B cell (primary cell): ENCODE measurements around the gene CSNK1G3. TPM values are rescaled to one million over a fixed set of nuclear protein-coding genes. Genes with fewer than 3 reads are reported as not detected.

Experiments
- ATAC-seq: fragments of 200-7000 bp; cut with Tn5 transposase; one replicate; pipeline ENCODE4 v1.10.0; 2021; ENCODE audit warnings: low read depth, mild to moderate bottlenecking, moderate number of reproducible peaks, moderate library complexity
- CTCF ChIA-PET: fragments of 350-600 bp; sonication (Branson Sonifier 250); formaldehyde crosslinking; loops from one replicate; lab custom pipeline; 2021; ENCODE audit warnings: antibody characterized with exemption, inconsistent platforms; lab: Charles Lee
- POLR2A ChIA-PET: fragments of 350-600 bp; sonication (Branson Sonifier 250); formaldehyde crosslinking; loops from one replicate; lab custom pipeline; 2021; ENCODE audit warnings: antibody characterized with exemption; lab: Charles Lee
- DNase-seq: peaks from one replicate; pipeline ENCODE4 v3.0.0; 2013
- H2AFZ ChIP-seq: 2 replicates; pipeline ENCODE4 v1.6.1; 2012; ENCODE audit warnings: mild to moderate bottlenecking, low read depth, low read length; ENCODE audit not compliant: insufficient read depth, poor library complexity, severe bottlenecking
- H3K27ac ChIP-seq, 2 donors: 1 replicate in 1 of 2; 2 replicates in 1 of 2; pipeline ENCODE4 v1.5.1; 2012 to 2013; ENCODE audit warnings: low read length in 2 of 2, mild to moderate bottlenecking in 2 of 2, moderate library complexity in 1 of 2
- H3K27me3 ChIP-seq, 4 experiments: fragments of 200-600 bp in 1 of 4; sonication (generic) in 1 of 4; replicated peaks in 1 of 4; 1 replicate in 2 of 4; 2 replicates in 2 of 4; pipeline versions ENCODE4 v1.6.1 to v1.7.0; 2013 to 2016; ENCODE audit warnings: low read length in 3 of 4, mild to moderate bottlenecking in 2 of 4, mixed read lengths in 1 of 4, moderate library complexity in 1 of 4; ENCODE audit not compliant: insufficient read depth in 4 of 4, control insufficient read depth in 3 of 4; ENCODE audit errors: control extremely low read depth in 1 of 4
- H3K36me3 ChIP-seq, 2 experiments: replicated peaks in 1 of 2; 1 replicate in 1 of 2; 2 replicates in 1 of 2; pipeline versions ENCODE4 v1.6.1 to v1.7.1; 2013; ENCODE audit warnings: low read length in 1 of 2; ENCODE audit not compliant: insufficient read depth in 2 of 2, control insufficient read depth in 1 of 2; ENCODE audit errors: control extremely low read depth in 1 of 2, extremely low read depth in 1 of 2
- H3K4me1 ChIP-seq, 2 donors: fragments of 200-600 bp in 1 of 2; sonication (generic) in 1 of 2; 1 replicate in 1 of 2; 2 replicates in 1 of 2; pipeline versions ENCODE4 v1.5.1 to v1.6.1; 2013 to 2017; ENCODE audit warnings: low read length in 2 of 2; ENCODE audit not compliant: control insufficient read depth in 2 of 2, insufficient read depth in 2 of 2
- H3K4me2 ChIP-seq: replicated peaks from 2 replicates; pipeline ENCODE3; 2012; ENCODE audit warnings: mild to moderate bottlenecking, low read depth, low read length; ENCODE audit not compliant: poor library complexity, severe bottlenecking
- H3K4me3 ChIP-seq, 5 experiments: fragments of 200-600 bp in 1 of 5; sonication (generic) in 1 of 5; 1 replicate in 3 of 5; 2 replicates in 2 of 5; pipeline versions ENCODE4 v1.5.1 to v1.7.0; 2011 to 2016; ENCODE audit warnings: low read length in 4 of 5, mild to moderate bottlenecking in 4 of 5, low read depth in 2 of 5, control low read depth in 1 of 5, moderate library complexity in 1 of 5; ENCODE audit not compliant: insufficient read depth in 1 of 5; ENCODE audit errors: control extremely low read depth in 1 of 5, extremely low read depth in 1 of 5
- H3K79me2 ChIP-seq: fragments of 200-600 bp; sonication (generic); one replicate; pipeline ENCODE4 v1.6.0; 2016; ENCODE audit warnings: low read length; ENCODE audit not compliant: control insufficient read depth, insufficient read depth
- H3K9ac ChIP-seq: fragments of 200-600 bp; sonication (generic); 2 replicates; pipeline ENCODE4 v1.6.1; 2017; ENCODE audit warnings: mild to moderate bottlenecking, low read length, moderate library complexity
- H3K9me3 ChIP-seq, 3 donors: one replicate each; pipeline versions ENCODE4 v1.6.1 to v1.7.1; 2013; ENCODE audit warnings: low read length in 2 of 3; ENCODE audit not compliant: control insufficient read depth in 2 of 3, insufficient read depth in 1 of 3; ENCODE audit errors: control extremely low read depth in 1 of 3
- H4K20me1 ChIP-seq: 2 replicates; pipeline ENCODE4 v1.6.0; 2012; ENCODE audit warnings: mild to moderate bottlenecking, low read length; ENCODE audit not compliant: insufficient read depth, control insufficient read depth, poor library complexity, severe bottlenecking
- H3K27ac Mint-ChIP-seq: one replicate; pipeline ENCODE4 v1.8.0; 2021; ENCODE audit warnings: mixed read lengths
- H3K27me3 Mint-ChIP-seq: one replicate; pipeline ENCODE4 v1.8.0; 2021; ENCODE audit warnings: mixed read lengths
- H3K4me1 Mint-ChIP-seq: one replicate; pipeline ENCODE4 v1.8.0; 2021; ENCODE audit warnings: mixed read lengths
- H3K4me3 Mint-ChIP-seq: one replicate; pipeline ENCODE4 v1.8.0; 2021; ENCODE audit warnings: mixed read lengths
- H3K9me3 Mint-ChIP-seq: one replicate; pipeline ENCODE4 v1.8.0; 2022; ENCODE audit warnings: mixed read lengths; ENCODE audit not compliant: insufficient read depth
- EZH2 ChIP-seq: IDR thresholded peaks from 2 replicates; pipeline ENCODE4 v1.6.1; 2012; ENCODE audit warnings: borderline replicate concordance, low read depth, mild to moderate bottlenecking, moderate library complexity, low read length; ENCODE audit not compliant: insufficient read depth, poor library complexity, severe bottlenecking
- WGBS: methylation state at CpG from one replicate; pipeline ENCODE4 v1.1.5; 2013; ENCODE audit warnings: missing lambda C conversion rate; ENCODE audit not compliant: insufficient coverage; 5-methylcytosine and 5-hydroxymethylcytosine counted together
- intact Hi-C: fragments of 100-400 bp; cut with micrococcal nuclease; formaldehyde crosslinking; loops from one replicate; pipeline ENCODE4 v1.10.0; 2022
- polyA plus RNA-seq: library from polyadenylated mRNA; depleted of rRNA; stranded (reverse); fragments of >200 nt; gene quantifications from 2 replicates; pipeline ENCODE4 v1.2.3, GENCODE V29; 2012
- total RNA-seq, 2 donors: library from RNA; stranded (reverse); fragments of 120-200 nt in 1 of 2; gene quantifications; 1 replicate in 1 of 2; 2 replicates in 1 of 2; pipeline versions ENCODE4 v1.2.3 to v1.2.4, GENCODE V29; 2013 to 2022
- TF ChIP-seq, protein P1 (sequence below): fragments of 200-600 bp; IDR thresholded peaks from one replicate; pipeline ENCODE4 v1.8.0; 2022; ENCODE audit warnings: antibody characterized with exemption, mild to moderate bottlenecking

CSNK1G3 gene
- total and polyA plus RNA-seq, 2 donors (not counting 1 experiment from before 2014, with no cell fraction given), result 20.8 to 140 TPM

GRCh38 chr5:123478546-123478945 is 33.4 kb upstream of the CSNK1G3 start:
- H3K4me3 Mint-ChIP-seq, result no peak overlapping the region
- ATAC-seq, result no peak

GRCh38 chr5:123482258-123482657 is 29.7 kb upstream of the CSNK1G3 start:
- Histone ChIP-seq H3K9me3 (no peaks in the 10 kb centered on the region), H3K4me2 (no peak overlapping the region), H3K9ac (no peak overlapping the region), H3K79me2 (no peaks in the 10 kb centered on the region), H3K4me1 (no peaks in the 10 kb centered on the region), H4K20me1 (no peaks in the 10 kb centered on the region), H3K36me3 (no peaks in the 10 kb centered on the region), H3K27ac (no peak overlapping the region), H3K4me3 (no peak overlapping the region), H3K27me3 (peaks cover 0 to 2% (median 0%) of the 10 kb centered on the region in 4 experiments), H2AFZ (no peak overlapping the region)
- Mint-ChIP-seq H3K4me3 (no peak overlapping the region), H3K27ac (no peak overlapping the region), H3K27me3 (peaks cover 28% of the 10 kb centered on the region), H3K4me1 (no peaks in the 10 kb centered on the region), H3K9me3 (no peaks in the 10 kb centered on the region)
- intact Hi-C loops, result no loop called here
- POLR2A ChIA-PET, result no interaction called here
- TF ChIP-seq, protein P1, sequence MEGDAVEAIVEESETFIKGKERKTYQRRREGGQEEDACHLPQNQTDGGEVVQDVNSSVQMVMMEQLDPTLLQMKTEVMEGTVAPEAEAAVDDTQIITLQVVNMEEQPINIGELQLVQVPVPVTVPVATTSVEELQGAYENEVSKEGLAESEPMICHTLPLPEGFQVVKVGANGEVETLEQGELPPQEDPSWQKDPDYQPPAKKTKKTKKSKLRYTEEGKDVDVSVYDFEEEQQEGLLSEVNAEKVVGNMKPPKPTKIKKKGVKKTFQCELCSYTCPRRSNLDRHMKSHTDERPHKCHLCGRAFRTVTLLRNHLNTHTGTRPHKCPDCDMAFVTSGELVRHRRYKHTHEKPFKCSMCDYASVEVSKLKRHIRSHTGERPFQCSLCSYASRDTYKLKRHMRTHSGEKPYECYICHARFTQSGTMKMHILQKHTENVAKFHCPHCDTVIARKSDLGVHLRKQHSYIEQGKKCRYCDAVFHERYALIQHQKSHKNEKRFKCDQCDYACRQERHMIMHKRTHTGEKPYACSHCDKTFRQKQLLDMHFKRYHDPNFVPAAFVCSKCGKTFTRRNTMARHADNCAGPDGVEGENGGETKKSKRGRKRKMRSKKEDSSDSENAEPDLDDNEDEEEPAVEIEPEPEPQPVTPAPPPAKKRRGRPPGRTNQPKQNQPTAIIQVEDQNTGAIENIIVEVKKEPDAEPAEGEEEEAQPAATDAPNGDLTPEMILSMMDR, result no peak
- TF ChIP-seq EZH2, result no peak
- DNase-seq (no peak), ATAC-seq (no peak)
- CTCF ChIA-PET, result no interaction called here
- WGBS, result 100% methylated on average over 2 of the region's 4 CpGs

More at GRCh38 chr5:123478546-123478945, 33.4 kb upstream of the CSNK1G3 start:
- Histone ChIP-seq H4K20me1 (no peaks in the 10 kb centered on the region), H3K27me3 (peaks cover 0 to 8% (median 0%) of the 10 kb centered on the region in 4 experiments), H3K79me2 (no peaks in the 10 kb centered on the region), H2AFZ (no peak overlapping the region), H3K9me3 (no peaks in the 10 kb centered on the region), H3K4me1 (no peaks in the 10 kb centered on the region), H3K9ac (no peak overlapping the region), H3K4me3 (no peak overlapping the region), H3K4me2 (no peak overlapping the region), H3K36me3 (no peaks in the 10 kb centered on the region), H3K27ac (no peak overlapping the region)
- H3K27me3 Mint-ChIP-seq, result peaks cover 11% of the 10 kb centered on the region
- H3K4me1 Mint-ChIP-seq, result no peaks in the 10 kb centered on the region
- no peaks in the 10 kb centered on the region for H3K9me3 Mint-ChIP-seq
- no peak for DNase-seq
- CTCF ChIA-PET, result no interaction called here
- 100% methylated on average over 1 of the region's 1 CpG for WGBS
- TF ChIP-seq, protein P1, result no peak
- TF ChIP-seq EZH2, result no peak
- intact Hi-C loops, result no loop called here
- POLR2A ChIA-PET, result no interaction called here
- no peak overlapping the region for H3K27ac Mint-ChIP-seq
